Right lobe of liver (tissue), 4 donors: ENCODE measurements around the gene ELAC2.

Experiments used
- CTCF ChIP-seq, 4 donors: fragments of 200-600 bp in 3 of 4; fragments of 450-650 bp in 1 of 4; IDR thresholded peaks; one replicate each; pipeline versions ENCODE4 v1.5.1 to v1.8.0; 2016 to 2022; ENCODE audit warnings: antibody characterized with exemption in 4 of 4, mild to moderate bottlenecking in 2 of 4
- POLR2A ChIP-seq: fragments of 450-650 bp; IDR thresholded peaks from one replicate; pipeline ENCODE4 v1.6.1; 2017; ENCODE audit warnings: antibody characterized with exemption, mild to moderate bottlenecking
- donor health status: DM: no; HTN: no; CAD: no.
- donor health status: DM: no; HTN: no; CAD: no.
- donor health status: DM: no; HTN: yes; CAD: no.

- TF ChIP-seq CTCF (IDR thresholded peaks at IDR 0.05) = no peak
- TF ChIP-seq POLR2A = no peak
These were observed 3.0 kb downstream of the ELAC2 start for GRCh38 chr17:13014801-13015200.
